Bronchus fibroblast of lung (primary cell): ENCODE data around the gene C15orf40. TPM values are rescaled to one million over a fixed set of nuclear protein-coding genes. Genes with fewer than 3 reads are reported as not detected.

ENCODE experiments used
- total RNA-seq: library from RNA; depleted of rRNA; stranded (reverse); fragments of >200 nt; gene quantifications from 2 replicates; pipeline ENCODE4 v1.2.3, GENCODE V29; 2015

Gene C15orf40
- 16.0 and 18.4 TPM in 2 replicates for total RNA-seq

GRCh38 chr15:83011271-83012075, at the start of gene C15orf40:
C15orf40 (minus strand) TSS chr15:83011639; CDS start chr15:83011607, 32 bp downstream.

GRCh38 chr15:82985688-82986441, 25.6 kb downstream of the C15orf40 start, which contains the start of gene RAMAC:
RAMAC (plus strand) TSS chr15:82986210; CDS start chr15:82989019, 2,809 bp downstream.

GRCh38 chr15:82952158-82953081, 59.0 kb downstream of the C15orf40 start, which contains the start of gene HOMER2:
HOMER2 (minus strand) TSS chr15:82952720; CDS start chr15:82952535, 185 bp downstream.

Other genes starting within 250 kb of the C15orf40 start
- not detected in 2 replicates for gene FSD2, start 205.6 kb downstream of the C15orf40 start, total RNA-seq
- 3.2 and 3.6 TPM in 2 replicates for gene WHAMM, start 202.0 kb downstream of the C15orf40 start, total RNA-seq
- gene HOMER2, start 58.9 kb downstream of the C15orf40 start, total RNA-seq: 0.50 and 1.5 TPM in 2 replicates
- 22.1 and 22.4 TPM in 2 replicates for gene RAMAC, start 25.4 kb downstream of the C15orf40 start, total RNA-seq
- 73.6 and 78.0 TPM in 2 replicates for gene BTBD1, start 55.6 kb upstream of the C15orf40 start, total RNA-seq
- gene TM6SF1, start 96.0 kb upstream of the C15orf40 start, total RNA-seq: 3.0 and 4.2 TPM in 2 replicates
- 23.6 and 50.6 TPM in 2 replicates for gene HDGFL3, start 196.2 kb upstream of the C15orf40 start, total RNA-seq